Inferior parietal cortex (tissue), 1 donor: ENCODE measurements around the gene ST3GAL4.

Source experiments
- DNase-seq: peaks from one replicate; pipeline ENCODE4 v3.0.0-alpha.2; 2016; ENCODE audit errors: extremely low spot score

ST3GAL4 gene

DNA sequence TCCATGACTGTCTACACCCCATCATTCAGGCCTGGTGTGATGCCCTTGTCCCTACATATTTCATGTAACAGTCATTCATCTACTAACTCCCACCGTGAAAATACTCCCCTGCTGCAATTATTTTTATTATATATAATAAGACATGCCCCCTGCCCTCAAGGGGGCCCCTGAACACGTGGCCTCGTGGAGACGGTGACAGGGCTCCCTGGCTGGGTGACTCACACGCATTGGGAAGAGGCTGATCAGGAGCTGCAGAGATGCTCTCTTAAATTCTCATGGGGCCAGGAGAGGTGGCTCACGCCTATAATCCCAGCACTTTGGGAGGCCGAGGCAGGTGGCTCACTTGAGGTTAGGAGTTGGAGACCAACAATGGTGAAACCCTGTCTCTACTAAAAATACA, 88.6 kb downstream of the ST3GAL4 start:
- DNase-seq, result no peak

DNA sequence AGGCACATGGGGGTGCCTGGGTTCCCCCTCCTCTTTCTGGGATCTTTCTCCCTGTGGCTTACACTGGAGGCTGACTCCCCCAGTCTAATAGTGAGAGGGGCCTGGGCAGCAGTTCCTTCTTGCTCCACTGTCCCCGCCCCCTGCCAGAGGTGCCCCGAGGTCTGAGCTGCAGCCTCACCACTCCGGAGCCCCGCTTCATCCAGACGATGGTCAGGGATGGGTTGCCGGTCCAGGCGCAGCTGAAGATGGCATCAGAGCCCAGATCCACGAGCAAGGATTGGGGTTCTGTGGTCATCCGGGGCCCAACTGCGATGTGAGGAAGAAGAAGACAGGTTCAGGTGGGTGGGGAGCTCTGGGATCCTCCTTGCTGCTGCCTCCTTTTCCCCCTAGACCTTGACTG, 91.1 kb downstream of the ST3GAL4 start:
- DNase-seq, result no peak

DNA sequence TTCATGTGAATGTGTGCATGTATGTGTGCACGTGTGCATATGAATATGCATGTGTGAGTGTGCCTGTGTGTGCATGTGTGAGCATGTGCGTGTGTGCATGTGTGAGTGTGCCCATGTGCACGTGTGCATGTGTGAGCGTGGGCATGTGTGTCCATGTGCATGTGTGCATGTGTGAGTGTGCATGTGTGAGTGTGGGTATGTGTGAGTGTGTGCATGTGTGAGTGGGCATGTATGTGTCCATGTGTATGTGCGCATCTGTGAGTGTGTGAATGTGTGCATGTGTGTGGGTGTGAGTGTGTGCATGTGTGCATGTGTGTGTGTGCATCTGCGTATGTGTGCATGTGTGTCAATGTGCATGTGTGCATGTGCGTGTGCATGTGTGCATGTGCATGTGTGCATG, 94.7 kb downstream of the ST3GAL4 start:
- no peak for DNase-seq

DNA sequence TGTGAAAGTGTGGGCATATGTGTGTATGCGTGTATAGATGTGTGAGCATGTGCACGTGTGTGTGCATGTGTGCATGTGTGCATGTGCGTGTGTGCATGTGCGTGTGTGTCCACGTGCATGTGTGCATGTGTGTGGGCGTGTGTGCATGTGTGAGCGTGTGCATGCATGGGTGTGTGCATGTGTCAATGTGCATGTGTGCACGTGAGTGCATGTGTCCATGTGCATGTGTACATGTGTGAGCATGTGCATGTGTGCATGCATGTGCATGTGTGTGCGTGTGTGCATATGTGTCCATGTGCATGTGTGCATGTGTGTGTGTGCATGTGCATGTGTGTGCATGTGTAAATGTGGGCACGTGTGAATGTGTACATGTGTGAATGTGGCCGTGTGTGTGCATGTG, 95.3 kb downstream of the ST3GAL4 start:
- no peak for DNase-seq

DNA sequence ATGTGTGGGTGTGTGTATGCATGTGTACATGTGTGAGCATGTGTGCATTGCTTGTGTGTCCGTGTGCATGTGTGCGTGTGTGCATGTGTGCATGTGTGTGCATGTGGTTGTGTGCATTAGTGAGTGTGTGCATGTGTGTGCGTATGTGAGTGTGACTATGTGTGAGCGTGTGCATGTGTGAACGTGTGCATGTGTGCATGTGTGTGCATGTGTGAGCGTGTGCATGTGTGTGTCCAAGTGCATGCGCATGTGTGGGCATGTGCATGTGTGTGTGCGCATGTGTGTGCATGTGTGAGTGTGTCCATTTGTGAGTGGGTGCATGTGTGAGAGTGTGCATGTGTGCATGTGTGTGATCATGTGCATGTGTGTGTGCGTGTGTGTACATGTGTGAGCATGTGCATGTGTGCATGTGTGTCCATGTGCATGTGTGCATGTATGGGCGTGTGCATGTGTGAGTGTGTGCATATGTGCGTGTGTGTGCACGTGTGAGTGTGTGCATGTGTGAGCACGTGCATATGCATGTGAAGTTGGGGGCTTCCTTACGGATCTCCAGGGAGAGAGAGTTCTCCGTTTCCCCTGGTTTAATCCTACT, 95.8 kb downstream of the ST3GAL4 start:
- DNase-seq, result no peak

DNA sequence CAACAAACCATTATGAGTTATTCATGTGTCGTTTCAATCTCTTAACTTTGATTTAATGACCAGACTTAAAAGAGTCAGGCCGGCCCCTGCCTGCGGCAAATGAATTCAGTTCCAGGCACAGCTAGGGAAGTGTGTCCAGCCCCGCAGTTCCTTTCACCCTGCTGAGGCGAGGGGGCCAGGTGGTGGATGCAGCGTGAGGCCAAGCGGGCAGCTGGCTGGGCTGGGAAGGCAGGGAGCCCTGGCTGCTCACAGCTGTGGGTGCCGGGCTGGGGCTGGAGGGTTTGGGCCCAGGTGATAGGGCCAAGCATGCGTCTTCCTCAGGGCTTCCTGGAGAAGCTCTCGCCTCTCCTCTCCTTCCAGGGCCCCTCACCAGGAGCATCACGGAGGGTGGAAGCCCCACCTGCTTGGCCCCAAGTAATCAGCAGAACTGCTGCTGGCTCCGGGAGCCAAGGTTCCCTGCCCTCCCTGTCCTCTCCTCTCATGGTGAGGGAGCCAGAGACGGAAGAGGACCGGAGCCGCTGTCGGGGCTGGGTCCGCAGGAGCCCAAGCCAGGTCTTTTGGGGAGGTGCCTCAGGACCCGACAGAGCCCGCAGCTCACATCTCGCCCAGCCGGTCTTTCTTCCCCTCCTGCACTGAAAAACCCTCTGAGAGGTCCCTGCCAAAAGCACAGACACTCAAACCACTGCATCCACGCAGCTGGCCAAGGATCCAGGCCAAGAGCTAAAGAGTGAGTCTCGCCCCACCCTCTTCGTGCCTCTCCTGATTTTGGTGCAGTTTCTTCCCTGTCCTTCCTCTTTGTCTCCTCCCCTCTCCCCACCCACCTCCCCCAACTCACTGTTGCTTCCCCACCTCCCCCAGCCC, 97.0 kb downstream of the ST3GAL4 start:
- no peak for DNase-seq

DNA sequence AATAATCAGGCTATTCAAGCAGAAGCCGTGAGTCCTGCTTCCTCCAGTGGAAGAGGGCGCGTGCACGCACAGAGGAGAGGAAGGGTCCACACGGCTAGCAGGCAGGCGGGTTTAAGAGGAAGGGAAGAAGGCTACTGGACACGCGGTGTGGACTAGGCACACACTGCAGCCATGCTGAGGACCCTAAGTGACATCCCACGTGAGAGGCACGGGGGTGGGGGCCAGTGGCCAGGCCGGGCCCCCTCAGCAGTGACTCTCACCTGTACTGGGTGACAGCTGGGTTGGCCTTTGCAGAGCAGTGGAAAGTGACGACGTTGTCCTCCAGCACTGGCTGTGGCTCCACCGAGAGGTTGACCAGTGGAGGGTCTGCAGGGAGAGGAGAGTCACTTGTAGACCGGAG, 100.6 kb downstream of the ST3GAL4 start:
- no peak for DNase-seq

DNA sequence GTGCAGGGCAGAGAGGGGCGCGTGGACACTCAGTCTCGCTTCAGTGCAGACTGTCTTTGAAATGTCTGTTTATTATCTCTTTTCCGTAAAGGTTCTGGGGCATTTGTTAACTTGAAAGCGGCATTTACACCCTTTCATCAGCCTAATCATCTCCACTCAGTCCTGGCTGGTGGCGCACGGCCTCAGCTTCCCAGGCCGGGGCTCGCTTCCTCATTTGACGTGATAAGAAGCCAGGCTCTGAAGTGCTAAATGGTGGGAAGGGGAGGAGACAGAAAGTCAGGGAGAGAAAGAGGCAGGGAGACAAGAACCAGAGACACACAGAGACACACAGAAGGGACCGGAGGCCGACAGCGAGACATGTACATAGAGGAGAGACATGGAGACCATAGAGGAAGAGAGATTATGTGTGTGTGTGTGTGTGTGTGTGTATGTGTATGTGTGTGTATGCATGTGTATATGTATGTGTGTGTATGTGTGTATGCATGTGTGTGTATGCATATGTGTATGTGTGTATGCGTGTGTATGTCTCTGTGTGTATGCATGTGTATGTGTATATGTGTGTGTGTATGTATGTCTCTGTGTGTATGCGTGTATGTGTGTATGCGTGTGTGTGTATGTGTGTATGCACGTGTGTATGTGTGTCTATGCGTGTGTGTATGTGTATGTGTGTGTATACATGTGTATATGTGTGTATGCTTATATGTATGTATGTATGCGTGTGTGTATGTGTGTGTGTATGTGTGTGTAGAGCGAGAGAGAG, 101.5 kb downstream of the ST3GAL4 start:
- DNase-seq, result no peak

DNA sequence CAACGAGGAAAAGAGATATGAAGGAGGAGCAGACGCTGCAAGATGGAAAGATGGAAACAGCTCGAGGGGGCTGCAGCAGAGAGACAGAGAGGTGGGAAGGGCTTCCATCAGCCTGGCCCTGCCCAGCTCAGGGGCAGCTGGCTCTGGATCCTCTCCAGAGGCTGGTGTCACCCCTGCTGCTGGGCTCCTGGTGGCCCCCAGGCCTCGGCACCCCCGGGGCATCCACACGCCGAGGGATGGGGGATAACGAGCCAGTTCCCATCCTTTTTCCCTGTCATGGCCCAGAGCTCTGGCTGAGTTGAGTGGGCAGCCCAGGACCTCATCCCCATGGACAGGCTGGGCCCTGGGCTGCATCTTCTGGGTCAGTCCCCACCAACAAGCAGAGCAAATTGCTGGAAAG, 102.3 kb downstream of the ST3GAL4 start:
- no peak for DNase-seq

DNA sequence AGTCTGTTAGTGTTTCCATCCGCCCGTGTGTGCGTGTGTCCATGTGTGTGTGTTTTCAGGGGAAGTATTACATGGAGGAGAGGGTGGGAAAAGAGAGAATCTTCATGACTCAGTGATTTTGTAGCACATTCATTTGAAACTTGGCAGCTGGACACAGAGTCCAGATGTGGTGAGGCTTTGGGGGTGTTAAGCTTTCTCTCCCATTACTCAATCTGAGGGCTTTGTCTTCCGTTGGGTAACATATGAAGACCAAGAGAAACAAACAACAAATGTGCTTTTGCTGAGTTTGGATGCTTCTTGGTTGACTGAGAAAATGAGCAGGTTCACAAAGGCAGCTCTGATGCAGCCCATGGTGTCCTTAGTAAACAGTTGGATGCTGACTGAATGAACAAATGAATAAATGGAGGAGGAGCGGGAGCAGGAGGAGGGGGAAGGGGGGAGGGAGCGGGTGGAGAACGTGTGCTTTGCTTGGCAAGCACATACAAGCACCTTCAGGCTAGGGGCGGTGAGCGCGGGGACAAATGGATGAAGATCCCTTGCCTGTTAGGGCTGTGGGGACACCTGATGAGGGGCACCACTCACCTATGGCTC, 104.3 kb downstream of the ST3GAL4 start:
- peak; percentile 62 for DNase-seq

DNA sequence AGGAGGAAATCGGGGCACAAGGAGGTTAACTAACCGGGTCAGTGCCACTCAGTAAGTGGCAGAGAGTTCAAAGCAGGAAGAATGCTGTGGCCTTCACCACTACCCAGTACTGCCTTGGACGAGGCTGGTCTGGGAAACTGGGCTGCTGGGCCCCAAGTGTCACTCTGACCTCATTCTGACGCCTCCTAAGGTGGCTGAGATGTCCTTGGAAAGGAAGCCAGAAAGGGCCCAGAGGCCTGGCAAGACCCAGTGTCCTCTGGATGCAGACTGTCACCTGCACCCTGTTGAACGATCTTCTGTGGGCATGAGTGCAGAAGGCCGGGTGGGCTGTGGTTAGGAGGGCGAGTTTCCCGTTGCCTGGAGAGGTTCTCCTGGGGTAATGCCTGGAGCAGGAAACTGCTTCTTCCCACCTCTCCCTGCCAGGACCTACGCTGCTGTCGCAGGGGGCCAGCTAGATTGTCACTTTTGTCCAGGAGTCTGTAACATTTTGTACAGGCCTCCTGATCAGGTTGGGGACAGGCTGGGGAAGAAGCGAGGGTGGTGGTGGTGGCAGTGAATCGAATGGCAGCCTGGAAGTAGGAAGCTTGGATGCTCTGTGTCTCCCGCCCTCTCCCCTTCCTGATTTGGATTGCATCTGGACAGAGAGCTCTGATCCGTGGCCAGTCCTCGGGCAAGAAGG, 105.1 kb downstream of the ST3GAL4 start:
- no peak for DNase-seq

DNA sequence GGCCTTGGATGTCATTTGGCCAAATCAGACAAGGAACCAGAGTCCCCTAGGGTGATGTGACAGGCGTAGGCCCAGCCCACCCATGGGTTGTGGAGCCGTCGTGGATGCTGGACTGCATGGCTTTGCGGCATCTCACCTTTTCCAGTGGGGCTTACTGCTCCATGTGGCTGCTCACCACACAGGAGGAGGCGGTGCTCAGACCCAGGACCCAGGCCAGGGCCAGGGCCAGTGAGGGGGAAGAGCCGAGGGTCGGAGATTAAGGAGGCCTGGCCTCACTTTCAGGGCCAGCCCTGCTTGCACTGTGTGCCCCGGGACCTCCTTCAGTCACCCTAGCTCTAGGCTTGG, 105.6 kb downstream of the ST3GAL4 start:
- DNase-seq, result no peak

DNA sequence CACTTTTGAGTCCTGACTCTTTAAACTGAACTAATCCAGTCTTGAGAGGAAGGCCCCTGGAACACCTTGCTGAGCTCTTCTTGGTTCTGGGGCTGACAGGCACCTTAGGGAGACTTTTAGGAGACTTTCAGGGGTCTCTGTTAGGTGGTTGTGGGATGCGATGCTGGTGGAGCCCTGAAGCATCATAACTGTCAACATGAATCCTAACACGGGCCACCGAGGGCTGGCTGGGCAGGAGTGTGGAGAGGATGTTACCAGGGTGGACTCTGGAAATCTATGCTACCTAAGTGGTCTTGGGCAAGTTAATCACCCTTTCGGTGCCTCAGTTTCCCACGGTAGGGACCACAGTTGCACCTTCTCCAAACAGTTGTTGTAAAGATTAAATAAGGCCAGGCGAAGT, 106.5 kb downstream of the ST3GAL4 start:
- no peak for DNase-seq

DNA sequence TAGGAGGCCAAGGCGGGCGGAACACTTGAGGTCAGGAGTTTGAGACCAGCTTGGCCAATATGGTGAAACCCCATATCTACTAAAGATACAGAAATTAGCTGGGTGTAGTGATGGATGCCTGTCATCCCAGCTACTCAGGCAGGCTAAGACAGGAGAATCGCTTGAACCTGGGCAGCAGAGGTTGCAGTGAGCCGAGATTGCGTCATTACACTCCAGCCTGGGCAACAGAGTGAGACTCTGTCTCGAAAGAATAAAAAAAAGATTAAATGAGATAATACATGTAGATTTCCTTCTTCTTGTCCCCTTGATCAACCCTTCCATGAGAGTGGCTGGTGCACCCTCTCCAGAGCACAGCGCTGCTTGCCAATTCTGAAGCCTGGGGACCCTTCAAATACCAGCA, 106.9 kb downstream of the ST3GAL4 start:
- DNase-seq, result no peak
